Skeletal muscle tissue (tissue), 4 donors: ENCODE data around the gene IL22RA2. TPM values are rescaled to one million over a fixed set of nuclear protein-coding genes. Genes with fewer than 3 reads are reported as not detected.

ENCODE experiments used
- H3K27ac ChIP-seq: one replicate; pipeline ENCODE4 v1.7.0; 2013; ENCODE audit warnings: mild to moderate bottlenecking, low read depth, low read length, inconsistent platforms
- H3K27me3 ChIP-seq, 3 donors: one replicate each; pipeline ENCODE4 v1.7.0; 2013; ENCODE audit warnings: low read length in 3 of 3; ENCODE audit not compliant: control insufficient read depth in 3 of 3, insufficient read depth in 3 of 3
- H3K36me3 ChIP-seq, 3 donors: one replicate each; pipeline ENCODE4 v1.7.0; 2013; ENCODE audit warnings: low read length in 3 of 3; ENCODE audit not compliant: control insufficient read depth in 3 of 3, insufficient read depth in 3 of 3
- H3K4me1 ChIP-seq, 3 donors: one replicate each; pipeline ENCODE4 v1.7.0; 2013; ENCODE audit warnings: low read length in 3 of 3, mild to moderate bottlenecking in 3 of 3; ENCODE audit not compliant: control insufficient read depth in 3 of 3, insufficient read depth in 3 of 3
- H3K4me3 ChIP-seq, 3 donors: one replicate each; pipeline ENCODE4 v1.7.0; 2013; ENCODE audit warnings: low read length in 3 of 3
- H3K9ac ChIP-seq, 3 donors: one replicate each; pipeline ENCODE4 v1.7.0; 2013; ENCODE audit warnings: low read length in 3 of 3, mild to moderate bottlenecking in 3 of 3, moderate library complexity in 2 of 3, low read depth in 1 of 3
- H3K9me3 ChIP-seq, 3 donors: one replicate each; pipeline ENCODE4 v1.7.0; 2013; ENCODE audit warnings: low read length in 3 of 3; ENCODE audit not compliant: control insufficient read depth in 3 of 3
- total RNA-seq: library from RNA; depleted of rRNA; stranded (reverse); fragments of >200 nt; gene quantifications from one replicate; pipeline ENCODE4 v1.2.3, GENCODE V29; 2014
- donor health status: Osteomylitis.

Gene IL22RA2
- total RNA-seq, 1 donor from 2014 or later = not detected

- H3K27ac ChIP-seq = no peak overlapping the region
- H3K27me3 ChIP-seq = no peaks in the 10 kb centered on the region
- H3K9ac ChIP-seq = no peak overlapping the region
- H3K4me3 ChIP-seq = no peak overlapping the region
- no peaks in the 10 kb centered on the region for H3K9me3 ChIP-seq
- H3K36me3 ChIP-seq = no peaks in the 10 kb centered on the region
- H3K4me1 ChIP-seq = no peaks in the 10 kb centered on the region
These were observed 2.4 kb downstream of the IL22RA2 start for GRCh38 chr6:137171053-137171374.

- Histone ChIP-seq H3K9me3 (no peaks in the 10 kb centered on the region), H3K9ac (no peak overlapping the region), H3K27ac (no peak overlapping the region), H3K36me3 (no peaks in the 10 kb centered on the region), H3K4me1 (no peaks in the 10 kb centered on the region), H3K27me3 (no peaks in the 10 kb centered on the region), H3K4me3 (no peak overlapping the region)
These were observed 3.0 kb downstream of the IL22RA2 start for GRCh38 chr6:137170266-137171052.

- no peaks in the 10 kb centered on the region for H3K4me1 ChIP-seq
- no peaks in the 10 kb centered on the region for H3K27me3 ChIP-seq
- no peak overlapping the region for H3K4me3 ChIP-seq
- no peak overlapping the region for H3K27ac ChIP-seq
- H3K36me3 ChIP-seq = no peaks in the 10 kb centered on the region
- peaks cover 0 to 3% (median 0%) of the 10 kb centered on the region in 3 donors for H3K9me3 ChIP-seq
- H3K9ac ChIP-seq = no peak overlapping the region
These were observed 5.6 kb downstream of the IL22RA2 start for GRCh38 chr6:137167702-137168377.

GRCh38 chr6:137166247-137167098 is 7.0 kb downstream of the IL22RA2 start:
- Histone ChIP-seq H3K4me3 (no peak overlapping the region), H3K9me3 (peaks cover 0 to 3% (median 0%) of the 10 kb centered on the region in 3 donors), H3K9ac (no peak overlapping the region), H3K36me3 (no peaks in the 10 kb centered on the region), H3K27ac (no peak overlapping the region), H3K27me3 (no peaks in the 10 kb centered on the region), H3K4me1 (no peaks in the 10 kb centered on the region)

- Histone ChIP-seq H3K4me1 (no peaks in the 10 kb centered on the region), H3K9ac (no peak overlapping the region), H3K27me3 (no peaks in the 10 kb centered on the region), H3K27ac (no peak overlapping the region), H3K36me3 (no peaks in the 10 kb centered on the region), H3K4me3 (no peak overlapping the region), H3K9me3 (peaks cover 0 to 3% (median 0%) of the 10 kb centered on the region in 3 donors)
These were observed 7.8 kb downstream of the IL22RA2 start for GRCh38 chr6:137165375-137166246.

GRCh38 chr6:137163732-137164318 is 9.6 kb downstream of the IL22RA2 start:
- Histone ChIP-seq H3K36me3 (no peaks in the 10 kb centered on the region), H3K27me3 (no peaks in the 10 kb centered on the region), H3K27ac (no peak overlapping the region), H3K9ac (no peak overlapping the region), H3K9me3 (peaks cover 0 to 3% (median 0%) of the 10 kb centered on the region in 3 donors), H3K4me1 (no peaks in the 10 kb centered on the region), H3K4me3 (no peak overlapping the region)

GRCh38 chr6:137162692-137163306 is 10.6 kb downstream of the IL22RA2 start:
- H3K9ac ChIP-seq = no peak overlapping the region
- peaks cover 0 to 3% (median 0%) of the 10 kb centered on the region in 3 donors for H3K9me3 ChIP-seq
- no peak overlapping the region for H3K4me3 ChIP-seq
- H3K27ac ChIP-seq = no peak overlapping the region
- no peaks in the 10 kb centered on the region for H3K27me3 ChIP-seq
- H3K36me3 ChIP-seq = no peaks in the 10 kb centered on the region
- H3K4me1 ChIP-seq = no peaks in the 10 kb centered on the region

GRCh38 chr6:137161949-137162348 is 11.5 kb downstream of the IL22RA2 start:
- H3K27me3 ChIP-seq = no peaks in the 10 kb centered on the region
- no peaks in the 10 kb centered on the region for H3K4me1 ChIP-seq
- no peak overlapping the region for H3K4me3 ChIP-seq
- H3K9ac ChIP-seq = no peak overlapping the region
- peaks cover 0 to 3% (median 0%) of the 10 kb centered on the region in 3 donors for H3K9me3 ChIP-seq
- H3K36me3 ChIP-seq = no peaks in the 10 kb centered on the region
- H3K27ac ChIP-seq = no peak overlapping the region

- Histone ChIP-seq H3K9ac (no peak overlapping the region), H3K9me3 (peaks cover 0 to 3% (median 0%) of the 10 kb centered on the region in 3 donors), H3K36me3 (no peaks in the 10 kb centered on the region), H3K27me3 (no peaks in the 10 kb centered on the region), H3K4me1 (no peaks in the 10 kb centered on the region), H3K27ac (no peak overlapping the region), H3K4me3 (no peak overlapping the region)
These were observed 12.7 kb downstream of the IL22RA2 start for GRCh38 chr6:137160763-137161162.
